Endothelial cell of umbilical vein (primary cell): ENCODE results near the gene C2CD4D. TPM values are rescaled to one million over a fixed set of nuclear protein-coding genes. Genes with fewer than 3 reads are reported as not detected.

ENCODE experiments used
- BruUV-seq: library from RNA; stranded (reverse); fragments of 400-500 nt; replicated peaks from 2 replicates; lab custom pipeline; 2021; lab: Mats Ljungman, UMichigan
- CTCF ChIA-PET: fragments of 300-600, 350-600 bp; sonication (Branson Sonifier 250); formaldehyde crosslinking; loops from one replicate; lab custom pipeline; 2021; ENCODE audit warnings: antibody characterized with exemption, inconsistent platforms; lab: Charles Lee
- POLR2A ChIA-PET: fragments of 300-600, 350-600 bp; sonication (Branson Sonifier 250); formaldehyde crosslinking; loops from one replicate; lab custom pipeline; 2021; ENCODE audit warnings: antibody characterized with exemption, inconsistent platforms; lab: Charles Lee
- DNase-seq: peaks from one replicate; pipeline ENCODE4 v3.0.0-alpha.2; 2011; ENCODE audit warnings: low read depth, low spot score
- FAIRE-seq: peaks from 2 replicates; lab custom pipeline; 2011; peaks lifted over from hg19 to GRCh38; lab: Jason Lieb, UNC
- H2AFZ ChIP-seq: 2 replicates; pipeline ENCODE4 v1.6.0; 2012; ENCODE audit warnings: low read depth, low read length, control low read depth, inconsistent platforms
- H3K27ac ChIP-seq: 2 replicates; pipeline ENCODE4 v1.5.1; 2011; ENCODE audit warnings: low read depth, mild to moderate bottlenecking, control low read depth, low read length, moderate library complexity; ENCODE audit not compliant: insufficient read depth
- H3K27me3 ChIP-seq, 2 experiments: 2 replicates each; pipeline versions ENCODE4 v1.6.0 to v1.6.1; 2011; ENCODE audit warnings: low read length in 2 of 2, mixed read lengths in 1 of 2; ENCODE audit not compliant: control insufficient read depth in 2 of 2, insufficient read depth in 2 of 2
- H3K36me3 ChIP-seq, 2 experiments: 2 replicates in 1 of 2; 3 replicates in 1 of 2; pipeline ENCODE4 v1.5.1; 2011; ENCODE audit warnings: low read length in 2 of 2, mild to moderate bottlenecking in 1 of 2, moderate library complexity in 1 of 2; ENCODE audit not compliant: control insufficient read depth in 2 of 2, insufficient read depth in 2 of 2; ENCODE audit errors: extremely low read depth in 1 of 2
- H3K4me1 ChIP-seq: 3 replicates; pipeline ENCODE4 v1.5.1; 2011; ENCODE audit warnings: mild to moderate bottlenecking, low read length; ENCODE audit not compliant: control insufficient read depth, insufficient read depth; ENCODE audit errors: extremely low read depth
- H3K4me2 ChIP-seq: 2 replicates; pipeline ENCODE4 v1.6.1; 2011; ENCODE audit warnings: low read length, control low read depth, mixed read lengths; ENCODE audit not compliant: insufficient read depth
- H3K4me3 ChIP-seq, 3 experiments: fragments of 200-600 bp in 1 of 3; sonication (generic), shearing (Covaris generic) in 1 of 3; replicated peaks in 1 of 3; 2 replicates each; pipeline ENCODE4 v1.5.1; 2011 to 2016; ENCODE audit warnings: control low read depth in 3 of 3, low read length in 3 of 3, mild to moderate bottlenecking in 2 of 3, inconsistent platforms in 1 of 3, low read depth in 1 of 3, moderate library complexity in 1 of 3; ENCODE audit not compliant: insufficient read depth in 1 of 3
- H3K79me2 ChIP-seq: 2 replicates; pipeline ENCODE4 v1.6.0; 2012; ENCODE audit warnings: low read length, inconsistent platforms; ENCODE audit not compliant: control insufficient read depth, insufficient read depth
- H3K9ac ChIP-seq: replicated peaks from 2 replicates; pipeline ENCODE3; 2011; ENCODE audit warnings: low read length, control low read depth; ENCODE audit not compliant: insufficient read depth; ENCODE audit errors: extremely low read depth
- H3K9me1 ChIP-seq: replicated peaks from 3 replicates; pipeline ENCODE4 v1.6.0; 2011; ENCODE audit warnings: mild to moderate bottlenecking, low read length; ENCODE audit not compliant: control insufficient read depth, insufficient read depth; ENCODE audit errors: extremely low read depth
- H3K9me3 ChIP-seq: replicated peaks from 2 replicates; pipeline ENCODE4 v1.5.1; 2012; ENCODE audit warnings: low read length, inconsistent platforms; ENCODE audit not compliant: control insufficient read depth, insufficient read depth
- H4K20me1 ChIP-seq: replicated peaks from 2 replicates; pipeline ENCODE3; 2011; ENCODE audit warnings: mild to moderate bottlenecking, low read length; ENCODE audit not compliant: control insufficient read depth, insufficient read depth; ENCODE audit errors: extremely low read depth
- CTCF ChIP-seq, 2 donors: IDR thresholded peaks; 1 replicate in 1 of 2; 2 replicates in 1 of 2; pipeline ENCODE4 v1.5.1; 2011; ENCODE audit warnings: low read length in 2 of 2, mild to moderate bottlenecking in 2 of 2, moderate library complexity in 2 of 2, control low read depth in 1 of 2, inconsistent platforms in 1 of 2, low read depth in 1 of 2; ENCODE audit not compliant: insufficient read depth in 1 of 2; ENCODE audit errors: extremely low read depth in 1 of 2
- EZH2 ChIP-seq: IDR thresholded peaks from 2 replicates; pipeline ENCODE4 v1.6.1; 2012; ENCODE audit warnings: borderline replicate concordance, low read depth, mild to moderate bottlenecking, moderate library complexity, low read length, inconsistent platforms; ENCODE audit not compliant: severe bottlenecking
- FOS ChIP-seq: IDR thresholded peaks from 2 replicates; pipeline ENCODE4 v1.6.1; 2011; ENCODE audit warnings: mild to moderate bottlenecking, low read length, moderate library complexity, borderline replicate concordance; ENCODE audit not compliant: insufficient read depth
- GATA2 ChIP-seq: IDR thresholded peaks from 2 replicates; pipeline ENCODE4 v1.7.0; 2011; ENCODE audit warnings: low read depth, mild to moderate bottlenecking, moderate library complexity, mixed read lengths, low read length; ENCODE audit not compliant: insufficient read length, insufficient read depth
- JUN ChIP-seq: IDR thresholded peaks from 2 replicates; pipeline ENCODE4 v1.6.1; 2011; ENCODE audit warnings: borderline replicate concordance, low read depth; ENCODE audit not compliant: insufficient read length, insufficient read depth
- MAX ChIP-seq: IDR thresholded peaks from 2 replicates; pipeline ENCODE4 v1.6.1; 2011; ENCODE audit not compliant: insufficient read depth, insufficient read length
- MYC ChIP-seq: IDR thresholded peaks from one replicate; pipeline ENCODE4 v1.6.1; 2011; ENCODE audit warnings: mild to moderate bottlenecking, low read depth, low read length
- POLR2A ChIP-seq: IDR thresholded peaks from 2 replicates; pipeline ENCODE4 v1.6.1; 2012; ENCODE audit warnings: low read depth, mild to moderate bottlenecking, control low read depth, low read length
- POLR2AphosphoS5 ChIP-seq: IDR thresholded peaks from 2 replicates; pipeline ENCODE4 v1.6.1; 2012; ENCODE audit warnings: low read depth, mild to moderate bottlenecking, control low read depth, low read length, moderate library complexity; ENCODE audit not compliant: insufficient read depth
- dilution Hi-C: fragments of 300-500 bp; cut with MboI; formaldehyde crosslinking; loops from one replicate; pipeline ENCODE4 v1.15.0; 2019; ENCODE audit warnings: low sequenced_read_pairs; ENCODE audit not compliant: extremely low pct_ligation_motif_present
- intact Hi-C: fragments of 100-400 bp; cut with micrococcal nuclease; formaldehyde crosslinking; loops from one replicate; pipeline ENCODE4 v1.10.0; 2022
- polyA plus RNA-seq, 4 experiments: library from polyadenylated mRNA; depleted of rRNA in 3 of 4; stranded (reverse) in 3 of 4; unstranded in 1 of 4; fragments of >200 nt; gene quantifications; 2 replicates each; pipeline versions ENCODE4 v1.2.1 to v1.2.3, GENCODE V29; 2011 to 2012; ENCODE audit warnings: missing spikeins in 1 of 4
- total RNA-seq: library from RNA; stranded (reverse); gene quantifications from 2 replicates; pipeline ENCODE4 v1.2.3, GENCODE V29; 2021

The C2CD4D gene
- total and polyA plus RNA-seq, 2 donors (not counting 3 experiments of a cell fraction or from before 2014, with no cell fraction given) = not detected

- CTCF ChIA-PET = interaction anchor here (1.6 kb wide), 1 partner anchor 31 kb away, joined by 3 read pairs; no protein-coding TSS in a partner anchor
- Histone ChIP-seq H2AFZ (no peak within 1 kb of the TSS), H3K79me2 (no peaks in the 10 kb centered on the region), H3K27ac (no peak within 1 kb of the TSS), H3K9me1 (no peaks in the 10 kb centered on the region), H3K9me3 (no peaks in the 10 kb centered on the region), H3K27me3 (peaks cover 3 to 6% of the 10 kb centered on the region in 2 experiments), H3K4me1 (peaks cover 10% of the 10 kb centered on the region), H3K4me2 (no peak within 1 kb of the TSS), H4K20me1 (no peaks in the 10 kb centered on the region), H3K9ac (no peak within 1 kb of the TSS), H3K36me3 (no peaks in the 10 kb centered on the region), H3K4me3 (no peak within 1 kb of the TSS)
- intact Hi-C loops = no loop called here
- DNase-seq (no peak), FAIRE-seq (no peak)
- dilution Hi-C loops = no loop called here
- TF ChIP-seq GATA2 (no peak), CTCF (IDR thresholded peaks at IDR 0.05; ENCODE audit: extremely low read depth in 1 of 2, insufficient read depth in 1 of 2, low read depth in 1 of 2, low read length in 2 of 2) (no peak), EZH2 (no peak), MAX (no peak), POLR2A (no peak), POLR2AphosphoS5 (no peak), FOS (no peak), JUN (no peak), MYC (no peak)
- BruUV-seq = no TSS peak
- POLR2A ChIA-PET = no interaction called here
These were observed 13.9 kb upstream of the C2CD4D start, which contains the start of gene THEM5 for GRCh38 chr1:151853411-151853943. TSS of gene THEM5 (minus strand) at chr1:151853712. CDS start at chr1:151853565, 147 bp downstream.
